K562 (cell line): ENCODE measurements around the gene GARIN1A. TPM values are rescaled to one million over a fixed set of nuclear protein-coding genes. Genes with fewer than 3 reads are reported as not detected.

Source experiments
- ARID2 ChIP-seq: fragments of 450-650 bp; IDR thresholded peaks from 2 replicates; pipeline ENCODE4 v1.6.1; 2017; ENCODE audit warnings: antibody characterized with exemption, mild to moderate bottlenecking
- BHLHE40 ChIP-seq: IDR thresholded peaks from 2 replicates; pipeline ENCODE4 v1.6.1; 2011; ENCODE audit warnings: low read length, improper control_type of control experiment
- CREB1 ChIP-seq, 2 experiments: sonication (generic) in 1 of 2; formaldehyde crosslinking in 1 of 2; IDR thresholded peaks; 2 replicates each; pipeline versions ENCODE4 v1.6.1 to v1.8.0; 2012 to 2022; ENCODE audit warnings: inconsistent platforms in 1 of 2, mild to moderate bottlenecking in 1 of 2, missing genetic modification reagents in 1 of 2, moderate library complexity in 1 of 2
- CREM ChIP-seq: IDR thresholded peaks from 2 replicates; pipeline ENCODE4 v1.6.1; 2014; ENCODE audit warnings: antibody characterized with exemption, low read depth
- CTCFL ChIP-seq: IDR thresholded peaks from 2 replicates; pipeline ENCODE4 v1.6.1; 2011; ENCODE audit warnings: borderline replicate concordance, low read depth, mild to moderate bottlenecking, moderate library complexity, low read length; ENCODE audit not compliant: insufficient read depth, poor library complexity, severe bottlenecking
- DEAF1 ChIP-seq: fragments of 450-650 bp; formaldehyde crosslinking; IDR thresholded peaks from 2 replicates; pipeline ENCODE4 v1.4.0; 2020; ENCODE audit warnings: mild to moderate bottlenecking, moderate library complexity
- DMBX1 ChIP-seq: fragments of 250-450 bp; sonication (Bioruptor Pico); IDR thresholded peaks from 2 replicates; pipeline ENCODE4 v1.8.0; 2022; ENCODE audit warnings: inconsistent platforms, mild to moderate bottlenecking, moderate library complexity, borderline replicate concordance
- EHMT2 ChIP-seq: fragments of 450-650 bp; IDR thresholded peaks from 2 replicates; pipeline ENCODE4 v1.6.1; 2018; ENCODE audit warnings: antibody characterized with exemption
- ELF4 ChIP-seq: fragments of 450-650 bp; formaldehyde crosslinking; IDR thresholded peaks from 2 replicates; pipeline ENCODE4 v1.4.0; 2022; ENCODE audit warnings: missing genetic modification characterization
- ERF ChIP-seq: fragments of 450-650 bp; formaldehyde crosslinking; IDR thresholded peaks from 2 replicates; pipeline ENCODE4 v1.4.0; 2020; ENCODE audit warnings: mild to moderate bottlenecking, mixed read lengths
- GTF2A2 ChIP-seq: IDR thresholded peaks from 2 replicates; pipeline ENCODE4 v1.6.1; 2016; ENCODE audit warnings: mild to moderate bottlenecking, missing genetic modification characterization, missing compliant biosample characterization
- HES1 ChIP-seq: fragments of 450-650 bp; IDR thresholded peaks from 2 replicates; pipeline ENCODE4 v1.6.1; 2016; ENCODE audit warnings: low read depth, mild to moderate bottlenecking, moderate library complexity
- HNRNPLL ChIP-seq: fragments of 200-400 bp; formaldehyde crosslinking; IDR thresholded peaks from 2 replicates; pipeline ENCODE4 v1.6.1; 2017; ENCODE audit warnings: low read length, low read depth, mild to moderate bottlenecking; ENCODE audit not compliant: poor library complexity, severe bottlenecking
- NFE2 ChIP-seq: IDR thresholded peaks from 2 replicates; pipeline ENCODE4 v1.6.1; 2014; ENCODE audit warnings: antibody characterized with exemption, low read depth
- POLR3G ChIP-seq: IDR thresholded peaks from 2 replicates; pipeline ENCODE4 v1.6.1; 2011; ENCODE audit not compliant: insufficient read length, insufficient replicate concordance; ENCODE audit errors: extremely low read depth
- TAF15 ChIP-seq: fragments of 200-400 bp; formaldehyde crosslinking; IDR thresholded peaks from 2 replicates; pipeline ENCODE4 v1.6.1; 2017; ENCODE audit warnings: mild to moderate bottlenecking, low read depth, low read length, moderate library complexity
- ZEB2 ChIP-seq: fragments of 450-650 bp; IDR thresholded peaks from 2 replicates; pipeline ENCODE4 v1.6.1; 2016
- ZHX1 ChIP-seq: fragments of 150-350 bp; conservative IDR thresholded peaks from 2 replicates; pipeline ENCODE4 v1.6.1; 2014; ENCODE audit warnings: low read length
- ZKSCAN3 ChIP-seq: fragments of 250-450 bp; sonication (Bioruptor Pico); IDR thresholded peaks from 2 replicates; pipeline ENCODE4 v1.4.0; 2020
- ZNF121 ChIP-seq: sonication (generic); formaldehyde crosslinking; conservative IDR thresholded peaks from 2 replicates; pipeline ENCODE4 v1.8.0; 2022; ENCODE audit warnings: missing genetic modification reagents
- ZNF511 ChIP-seq: sonication (generic); formaldehyde crosslinking; IDR thresholded peaks from 2 replicates; pipeline ENCODE4 v1.8.0; 2022; ENCODE audit warnings: mild to moderate bottlenecking, missing genetic modification reagents
- polyA plus RNA-seq, 8 experiments: library from polyadenylated mRNA; depleted of rRNA in 4 of 8; stranded (reverse) in 5 of 8; unstranded in 3 of 8; fragments of >200 nt; fragmentation: Nextera tagmentation in 2 of 8; fragmentation: Illumina TruSeq in 1 of 8; extraction: Ambion mirVana in 2 of 8; extraction: Trizol in 1 of 8; gene quantifications; 2 replicates each; pipeline versions ENCODE4 v1.2.1 to v1.2.3, GENCODE V29; 2011 to 2014; ENCODE audit warnings: inconsistent platforms in 1 of 8, missing spikeins in 1 of 8
- total RNA-seq, 7 experiments: library from RNA; depleted of rRNA in 6 of 7; stranded (reverse); fragments of >200 nt in 6 of 7; fragmentation: Illumina TruSeq in 2 of 7; extraction: Trizol in 2 of 7; gene quantifications; 2 replicates each; pipeline versions ENCODE4 v1.2.1 to v1.2.3, GENCODE V29; 2011 to 2021; ENCODE audit warnings: low replicate concordance in 1 of 7

The GARIN1A gene
- total and polyA plus RNA-seq, 9 of the 15 experiments (the other 6 are each of a cell fraction or from before 2014, with no cell fraction given) = 0.01 to 0.41 (median 0.04) TPM; not detected in 3

GRCh38 chr7:128697302-128697905 lies 25.3 kb downstream of the GARIN1A start (continued):
- TF ChIP-seq CTCFL = peak; percentile 95
- TF ChIP-seq ZEB2 = peak; percentile 57; the same call in 1 of the 2 replicates
- TF ChIP-seq HES1 = peak; percentile 55; the same call in 1 of the 2 replicates
- no peak for TF ChIP-seq ZKSCAN3
- peak; percentile 82; the same call in 1 of the 2 replicates for TF ChIP-seq ERF (CRISPR knock-in tag)
- 0 out of 2 replicates have a peak, but pooled peaks have one; percentile 11 for TF ChIP-seq NFE2
- peak; percentile 77 for TF ChIP-seq EHMT2
- no peak for TF ChIP-seq POLR3G
- no peak for TF ChIP-seq ZNF121 (CRISPR knock-in tag)
- 0 out of 2 replicates have a peak, but pooled peaks have one; percentile 38 for TF ChIP-seq TAF15
- TF ChIP-seq DEAF1 (CRISPR knock-in tag) = peak; percentile 46; the same call in 1 of the 2 replicates
- TF ChIP-seq HNRNPLL = peak; percentile 92
- peak; percentile 84 for TF ChIP-seq CREB1 (IDR thresholded peaks at IDR 0.05)
- TF ChIP-seq CREB1 (CRISPR knock-in tag; IDR thresholded peaks at IDR 0.05) = peak; percentile 77; the same call in 1 of the 2 replicates
- peak; percentile 74 for TF ChIP-seq ZNF511
- peak; percentile 61; the same call in 1 of the 2 replicates for TF ChIP-seq ARID2
- no peak for TF ChIP-seq DMBX1 (CRISPR knock-in tag)
- 0 out of 2 replicates have a peak, but pooled peaks have one; percentile 38 for TF ChIP-seq ZHX1
- TF ChIP-seq BHLHE40 = peak; percentile 61
- 0 out of 2 replicates have a peak, but pooled peaks have one; percentile 6 for TF ChIP-seq ELF4 (CRISPR knock-in tag)
- TF ChIP-seq GTF2A2 (tag) = 0 out of 2 replicates have a peak, but pooled peaks have one; percentile 38
- TF ChIP-seq CREM = peak; percentile 91
